Heart left ventricle (tissue), 16 donors: ENCODE results near the gene PARD6A. TPM values are rescaled to one million over a fixed set of nuclear protein-coding genes. Genes with fewer than 3 reads are reported as not detected.

Experiments used
- ATAC-seq, 4 donors: fragments of 200-7000 bp; cut with Tn5 transposase; one replicate each; pipeline ENCODE4 v1.9.1; 2020 to 2022; ENCODE audit warnings: moderate library complexity in 4 of 4, mild to moderate bottlenecking in 3 of 4, moderate number of reproducible peaks in 1 of 4
- DNase-seq, 5 donors: peaks; one replicate each; pipeline ENCODE4 v3.0.0-alpha.2; 2020
- H3K27ac ChIP-seq, 12 donors: fragments of 200-600 bp; sonication (generic) in 4 of 12; one replicate each; pipeline versions ENCODE4 v1.5.0 to v1.8.0; 2016 to 2022; ENCODE audit warnings: mild to moderate bottlenecking in 2 of 12
- H3K27me3 ChIP-seq, 9 donors: fragments of 200-600 bp; sonication (generic) in 2 of 9; one replicate each; pipeline versions ENCODE4 v1.5.1 to v1.8.0; 2016 to 2022; ENCODE audit warnings: mild to moderate bottlenecking in 3 of 9
- H3K36me3 ChIP-seq, 9 donors: fragments of 200-600 bp; sonication (generic) in 2 of 9; one replicate each; pipeline versions ENCODE4 v1.5.0 to v1.8.0; 2018 to 2022; ENCODE audit warnings: mild to moderate bottlenecking in 2 of 9
- H3K4me1 ChIP-seq, 12 donors: fragments of 200-600 bp; sonication (generic) in 4 of 12; one replicate each; pipeline versions ENCODE4 v1.5.0 to v1.8.0; 2016 to 2022; ENCODE audit warnings: mild to moderate bottlenecking in 3 of 12
- H3K4me3 ChIP-seq, 12 donors: fragments of 200-600 bp; sonication (generic) in 4 of 12; one replicate each; pipeline versions ENCODE4 v1.5.0 to v1.8.0; 2017 to 2022; ENCODE audit warnings: mild to moderate bottlenecking in 9 of 12, moderate library complexity in 4 of 12
- H3K9me3 ChIP-seq, 12 donors: fragments of 200-600 bp; sonication (generic) in 4 of 12; one replicate each; pipeline versions ENCODE4 v1.5.0 to v1.8.0; 2016 to 2022; ENCODE audit warnings: mild to moderate bottlenecking in 1 of 12
- POLR2A ChIP-seq, 2 donors: fragments of 450-650 bp; IDR thresholded peaks; one replicate each; pipeline ENCODE4 v1.6.1; 2017; ENCODE audit warnings: antibody characterized with exemption in 2 of 2, mild to moderate bottlenecking in 2 of 2, moderate library complexity in 2 of 2
- WGBS, 4 donors: extraction: QIAGEN DNeasy Blood & Tissue Kit in 2 of 4; methylation state at CpG; one replicate each; pipeline versions ENCODE4 v1.1.5 to v1.1.7; 2013 to 2018; 5-methylcytosine and 5-hydroxymethylcytosine counted together
- intact Hi-C, 10 donors: fragments of 100-400 bp; cut with DNase I; formaldehyde crosslinking; loops; one replicate each; pipeline versions ENCODE4 v1.11.1 to v1.14.2; 2022
- polyA plus RNA-seq, 2 donors: library from polyadenylated mRNA; stranded (reverse); fragments of 200-250 nt; gene quantifications; one replicate each; pipeline ENCODE4 v1.2.3, GENCODE V29; 2013
- total RNA-seq, 9 donors: library from RNA; depleted of rRNA in 2 of 9; stranded (reverse); fragments of >200 nt in 2 of 9; fragmentation: NEBNext Ultra II Directional in 3 of 9; extraction: Animal tissue kit (Norgen Biotek cat#: 25700) in 3 of 9; gene quantifications; one replicate each; pipeline versions ENCODE4 v1.1.0 to v1.2.4, GENCODE V29; 2016 to 2023
- TF ChIP-seq, protein P1 (sequence below), 12 donors: fragments of 200-600 bp; sonication (generic) in 4 of 12; IDR thresholded peaks; one replicate each; pipeline versions ENCODE4 v1.5.0 to v1.8.0; 2018 to 2022; ENCODE audit warnings: antibody characterized with exemption in 12 of 12, mild to moderate bottlenecking in 5 of 12
- donor health status: ischemic (EF 13 %, LVEDD 7.1; RV severe dilation, severe dysfunction).
- donor health status: healthy with polysubstance abuse.
- donor health status: DM: no; HTN: yes; CAD: no.
- donor health status: DM: no; HTN: no; CAD: no.
- donor health status: ischemic (EF 25% LVEDD 6.9; RV normal size, moderate dysfunction).
- donor health status: ischemic (EF 25% LVEDD 5.7; RV mildly dilated, moderate dysfunction).
- donor health status: healthy.
- donor health status: DM: yes; HTN: yes; CAD: no.
- donor health status: ischemic (EF 35%, LVEDD 5.7; RV mildly dilated, moderate dysfunction).
- donor health status: nonischemic (EF 11% LVEDD 7.7; RV severe dilation, severe dysfunction).
- donor health status: DM: yes; HTN: yes; CAD: no.
- donor health status: PGD.
- donor health status: ischemic (EF 29% LVEDD 5.4; RV normal size, mild dysfunction).
- donor health status: nonischemic (EF 23%, LVEDD 6.1; RV moderate dilation, normal function).

The PARD6A gene
- total and polyA plus RNA-seq, 11 donors, result 1.7 to 7.0 (median 2.9) TPM

DNA sequence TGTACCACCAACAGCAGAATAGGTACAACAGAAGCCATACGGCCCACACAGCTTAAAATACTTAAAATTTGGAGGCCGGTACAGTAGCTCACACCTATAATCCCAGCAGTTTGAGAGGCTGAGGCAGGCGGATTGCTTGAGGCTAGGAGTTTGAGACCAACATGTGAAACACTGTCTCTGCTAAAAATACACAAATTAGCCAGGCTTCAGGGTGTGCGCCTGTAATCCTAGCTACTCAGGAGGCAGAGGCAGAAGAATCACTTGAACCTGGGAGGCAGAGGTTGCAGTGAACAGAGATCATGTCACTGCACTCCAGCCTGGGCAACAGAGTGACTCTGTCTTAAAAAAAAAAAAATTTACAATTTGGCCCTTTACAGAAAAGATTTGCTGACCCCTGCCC lies 41.4 kb downstream of the PARD6A start:
- Histone ChIP-seq H3K4me1 (peaks cover 0 to 16% (median 3%) of the 10 kb centered on the region in 12 donors), H3K27me3 (no peaks in the 10 kb centered on the region), H3K4me3 (no peak overlapping the region), H3K9me3 (peaks cover 0 to 8% (median 0%) of the 10 kb centered on the region in 12 donors), H3K27ac (no peak overlapping the region), H3K36me3 (peaks cover 0 to 13% (median 2%) of the 10 kb centered on the region in 9 donors)
- WGBS, 4 donors, result 92 to 97% (median 96%) methylated on average over 4 of the region's 4 CpGs
- intact Hi-C loops, result no loop called here
- ATAC-seq (no peak), DNase-seq (no peak)
- no peak for TF ChIP-seq POLR2A (IDR thresholded peaks at IDR 0.05)
- TF ChIP-seq, protein P1, sequence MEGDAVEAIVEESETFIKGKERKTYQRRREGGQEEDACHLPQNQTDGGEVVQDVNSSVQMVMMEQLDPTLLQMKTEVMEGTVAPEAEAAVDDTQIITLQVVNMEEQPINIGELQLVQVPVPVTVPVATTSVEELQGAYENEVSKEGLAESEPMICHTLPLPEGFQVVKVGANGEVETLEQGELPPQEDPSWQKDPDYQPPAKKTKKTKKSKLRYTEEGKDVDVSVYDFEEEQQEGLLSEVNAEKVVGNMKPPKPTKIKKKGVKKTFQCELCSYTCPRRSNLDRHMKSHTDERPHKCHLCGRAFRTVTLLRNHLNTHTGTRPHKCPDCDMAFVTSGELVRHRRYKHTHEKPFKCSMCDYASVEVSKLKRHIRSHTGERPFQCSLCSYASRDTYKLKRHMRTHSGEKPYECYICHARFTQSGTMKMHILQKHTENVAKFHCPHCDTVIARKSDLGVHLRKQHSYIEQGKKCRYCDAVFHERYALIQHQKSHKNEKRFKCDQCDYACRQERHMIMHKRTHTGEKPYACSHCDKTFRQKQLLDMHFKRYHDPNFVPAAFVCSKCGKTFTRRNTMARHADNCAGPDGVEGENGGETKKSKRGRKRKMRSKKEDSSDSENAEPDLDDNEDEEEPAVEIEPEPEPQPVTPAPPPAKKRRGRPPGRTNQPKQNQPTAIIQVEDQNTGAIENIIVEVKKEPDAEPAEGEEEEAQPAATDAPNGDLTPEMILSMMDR (IDR thresholded peaks at IDR 0.05), result no peak

DNA sequence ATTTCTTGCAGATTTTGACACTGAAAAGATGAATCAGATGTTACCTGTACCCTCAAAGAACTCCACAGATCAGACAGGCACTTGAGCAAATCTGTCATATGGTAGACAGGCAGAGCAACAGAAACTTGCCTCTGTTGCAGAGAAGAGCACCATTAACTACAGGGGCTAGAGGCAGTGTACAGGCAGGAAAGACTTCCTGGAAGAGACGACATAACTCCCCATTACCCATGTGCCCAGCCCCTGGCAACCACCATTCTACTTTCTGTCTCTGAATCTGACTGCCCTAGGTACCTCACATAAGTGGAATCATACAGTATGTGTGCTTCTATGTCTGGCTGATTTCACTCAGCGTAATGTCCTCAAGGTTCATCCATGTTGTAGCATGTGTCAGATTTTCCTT lies 42.9 kb downstream of the PARD6A start:
- TF ChIP-seq, protein P1 (IDR thresholded peaks at IDR 0.05), result no peak
- TF ChIP-seq POLR2A (IDR thresholded peaks at IDR 0.05), result no peak
- WGBS, 4 donors, result 71 to 93% (median 75%) methylated on average over 2 of the region's 2 CpGs
- H3K27ac ChIP-seq, result peak overlapping the region in 2 of 12 donors; percentile 5 to 6

GRCh38 chr16:67704110-67704509 lies 43.4 kb downstream of the PARD6A start:
- ATAC-seq (no peak), DNase-seq (no peak)
- peak overlapping the region in 1 of 12 donors; percentile 6 for H3K27ac ChIP-seq
- no peak overlapping the region for H3K4me3 ChIP-seq
- peaks cover 0 to 5% (median 0%) of the 10 kb centered on the region in 9 donors for H3K36me3 ChIP-seq
- peaks cover 0 to 5% (median 0%) of the 10 kb centered on the region in 12 donors for H3K9me3 ChIP-seq
- no peaks in the 10 kb centered on the region for H3K27me3 ChIP-seq
- intact Hi-C loops, result no loop called here
- peaks cover 0 to 16% (median 3%) of the 10 kb centered on the region in 12 donors for H3K4me1 ChIP-seq
- TF ChIP-seq, protein P1 (IDR thresholded peaks at IDR 0.05), result no peak
- no peak for TF ChIP-seq POLR2A (IDR thresholded peaks at IDR 0.05)
- WGBS, 4 donors, result 87 to 96% (median 93%) methylated on average over 5 of the region's 5 CpGs

More for the DNA sequence above, 42.9 kb downstream of the PARD6A start:
- Histone ChIP-seq H3K4me1 (peaks cover 0 to 16% (median 3%) of the 10 kb centered on the region in 12 donors), H3K27me3 (no peaks in the 10 kb centered on the region), H3K36me3 (peaks cover 0 to 7% (median 0%) of the 10 kb centered on the region in 9 donors), H3K9me3 (peaks cover 0 to 8% (median 0%) of the 10 kb centered on the region in 12 donors), H3K4me3 (no peak overlapping the region)
- ATAC-seq, result no peak
- no peak for DNase-seq
- intact Hi-C loops, result no loop called here

GRCh38 chr16:67707210-67707609 lies 46.5 kb downstream of the PARD6A start:
- intact Hi-C loops, result no loop called here
- no peaks in the 10 kb centered on the region for H3K27me3 ChIP-seq
- ATAC-seq (no peak), DNase-seq (no peak)
- no peak overlapping the region for H3K4me3 ChIP-seq
- H3K9me3 ChIP-seq, result no peaks in the 10 kb centered on the region
- TF ChIP-seq, protein P1 (IDR thresholded peaks at IDR 0.05), result no peak
- no peak for TF ChIP-seq POLR2A (IDR thresholded peaks at IDR 0.05)
- WGBS, 4 donors, result 86 to 100% (median 97%) methylated on average over 4 of the region's 4 CpGs
- peaks cover 0 to 3% (median 0%) of the 10 kb centered on the region in 9 donors for H3K36me3 ChIP-seq
- peaks cover 0 to 16% (median 3%) of the 10 kb centered on the region in 12 donors for H3K4me1 ChIP-seq
- H3K27ac ChIP-seq, result no peak overlapping the region
